ENCODE data around the gene FSHR.

FSHR gene

GRCh38 chr2:49111456-49111855, 42.9 kb downstream of the FSHR start:
- DNase-seq = no peak

- DNase-seq = no peak
These were observed 43.3 kb downstream of the FSHR start for GRCh38 chr2:49111006-49111405.

DNA sequence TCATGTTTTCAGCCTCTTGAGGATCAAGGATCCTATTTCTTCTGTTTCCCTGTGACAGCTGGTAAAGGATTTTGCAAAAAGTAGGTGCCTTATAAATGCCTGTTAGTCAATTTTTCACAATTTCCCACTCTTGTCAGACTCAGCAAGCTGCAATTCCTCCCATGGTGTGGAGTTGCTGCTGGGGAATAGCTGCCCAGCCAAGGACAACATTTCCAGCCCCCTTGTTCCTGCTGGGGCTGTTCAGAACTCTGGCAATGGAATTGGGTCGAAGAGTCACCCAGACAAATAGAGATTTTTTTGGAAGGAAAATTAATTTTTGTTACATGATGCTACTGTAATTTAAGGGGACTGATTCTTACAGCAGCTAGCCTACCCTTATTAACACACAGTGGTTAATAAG, 43.7 kb downstream of the FSHR start:
- DNase-seq = no peak

DNA sequence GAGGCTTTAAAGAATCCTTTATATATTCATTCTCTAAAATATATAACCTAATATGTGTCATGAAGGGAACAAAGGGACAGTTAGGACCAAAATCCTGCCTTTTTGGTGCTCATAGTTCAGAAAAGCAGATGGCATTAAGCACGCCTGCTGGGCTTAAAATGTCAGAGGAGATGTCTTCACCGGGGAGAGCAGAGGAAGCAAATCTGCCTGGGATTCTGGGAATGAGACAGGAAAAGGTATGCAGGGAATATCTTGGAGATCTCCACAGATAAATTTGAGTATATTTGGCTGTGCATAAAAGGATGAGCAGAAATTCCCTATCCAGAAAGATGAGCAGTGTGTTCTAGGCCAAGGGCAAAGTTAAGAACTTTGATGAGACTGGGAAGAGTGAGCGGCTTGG, 45.5 kb downstream of the FSHR start:
- DNase-seq = no peak

- no peak for DNase-seq
These were observed 45.9 kb downstream of the FSHR start for GRCh38 chr2:49108436-49108835.

GRCh38 chr2:49105506-49105905, 48.8 kb downstream of the FSHR start:
- no peak for DNase-seq

- DNase-seq = no peak
These were observed 52.2 kb downstream of the FSHR start for GRCh38 chr2:49102146-49102545.

DNA sequence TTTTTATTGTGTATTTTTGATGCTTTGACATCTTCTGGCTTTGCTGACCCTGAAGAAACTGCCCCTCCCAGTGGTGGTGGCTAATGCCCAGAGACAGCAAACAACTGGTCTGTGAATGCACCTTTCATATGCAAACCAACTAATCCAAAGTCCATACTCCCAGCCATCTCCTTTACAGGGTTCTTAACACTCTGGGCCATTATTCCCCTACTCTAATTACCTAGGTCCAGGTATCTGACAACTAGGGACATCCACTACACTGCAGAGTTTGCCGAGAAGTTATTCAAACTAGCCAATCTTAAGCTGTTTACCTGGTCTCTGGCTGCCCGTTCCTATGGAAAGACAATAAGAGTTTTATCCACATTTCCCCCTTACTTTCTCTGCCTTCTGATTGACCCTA, 73.6 kb downstream of the FSHR start:
- DNase-seq = no peak

GRCh38 chr2:49070716-49071115, 83.6 kb downstream of the FSHR start:
- DNase-seq = no peak

DNA sequence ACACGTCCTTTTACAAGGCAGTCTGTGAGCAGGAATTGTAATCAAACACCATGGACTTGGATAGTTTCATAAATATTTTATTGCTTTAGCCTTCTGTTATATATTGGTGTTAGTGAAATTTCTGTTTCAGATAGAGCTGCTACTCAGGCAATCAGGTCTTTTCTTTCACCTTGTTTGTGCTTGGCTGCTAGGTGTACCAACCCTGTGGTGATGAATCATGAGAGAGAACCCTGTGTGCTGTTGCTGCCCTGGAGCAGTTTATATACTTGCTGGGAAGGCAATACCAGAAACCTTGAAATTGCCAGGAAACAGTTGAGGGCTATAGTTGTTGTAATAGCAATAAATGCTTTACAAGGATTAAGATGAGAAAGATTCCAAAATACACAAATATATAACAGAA, 84.5 kb downstream of the FSHR start:
- no peak for DNase-seq

DNA sequence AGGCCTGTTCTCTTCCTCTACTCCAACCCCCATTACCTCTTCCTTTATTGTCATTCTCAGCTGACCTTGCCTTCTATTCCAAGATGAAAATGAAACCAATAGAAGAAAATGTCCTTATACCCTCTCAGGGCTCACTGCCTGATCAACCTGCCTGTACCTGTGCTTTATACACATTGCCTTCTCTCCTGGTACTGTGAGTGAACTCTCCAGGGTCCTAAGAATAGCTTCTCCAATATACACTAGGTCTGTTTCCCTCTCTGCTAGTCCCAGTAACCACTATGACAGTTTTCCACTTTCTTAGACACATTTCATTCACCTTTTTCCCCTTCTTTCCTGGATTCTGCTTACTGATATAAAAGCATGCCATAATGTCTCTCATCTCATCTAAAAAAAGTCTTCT, 85.7 kb downstream of the FSHR start:
- no peak for DNase-seq

GRCh38 chr2:49067971-49068370, 86.3 kb downstream of the FSHR start:
- no peak for DNase-seq

- no peak for DNase-seq
These were observed 101.2 kb downstream of the FSHR start for GRCh38 chr2:49053156-49053555.

DNA sequence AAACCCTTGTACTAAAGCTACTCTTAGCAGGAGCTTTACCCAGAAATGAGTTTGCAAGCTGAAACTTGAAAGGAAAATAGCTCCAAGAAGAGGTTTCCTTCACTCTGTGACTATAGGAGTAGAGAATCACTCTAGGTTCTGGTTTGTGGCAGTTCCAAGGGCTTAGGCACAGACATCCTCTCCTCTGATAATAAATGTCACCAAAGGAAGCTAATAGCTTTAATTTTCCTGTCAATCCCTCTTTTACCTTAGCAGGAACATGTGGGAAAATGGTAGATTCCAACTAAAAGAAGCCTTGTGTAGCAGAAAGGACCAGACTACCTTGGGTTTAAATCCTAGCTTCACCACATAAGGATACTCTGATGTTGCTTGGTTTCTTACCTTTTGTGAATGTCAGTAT, 104.0 kb downstream of the FSHR start:
- DNase-seq = no peak

- no peak for DNase-seq
These were observed 105.2 kb downstream of the FSHR start for GRCh38 chr2:49049161-49049560.

DNA sequence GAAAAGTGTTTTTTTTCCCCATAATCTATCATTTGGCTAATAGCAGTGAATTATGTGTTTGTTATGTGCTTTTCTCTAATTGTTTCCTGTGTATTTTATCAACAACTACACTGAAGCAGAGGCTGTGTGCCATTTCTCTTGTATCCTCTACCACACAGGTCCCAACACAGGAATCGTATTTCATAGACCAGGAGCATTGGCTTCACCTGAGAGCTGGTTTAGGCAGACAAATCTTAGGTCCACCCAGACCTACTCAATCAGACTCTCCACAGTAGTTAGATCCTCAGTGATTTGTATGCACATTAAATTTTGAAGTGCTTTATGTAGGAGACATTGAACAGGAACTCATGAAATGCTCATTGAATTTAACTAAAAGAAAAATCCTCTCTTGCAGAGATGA, 109.2 kb downstream of the FSHR start:
- no peak for DNase-seq

- DNase-seq = no peak
These were observed 109.8 kb downstream of the FSHR start for GRCh38 chr2:49044350-49045079.

- DNase-seq = no peak
These were observed 110.8 kb downstream of the FSHR start for GRCh38 chr2:49043405-49043982.

- DNase-seq = no peak
These were observed 111.8 kb downstream of the FSHR start for GRCh38 chr2:49042488-49042887.

- DNase-seq = no peak
These were observed 113.3 kb downstream of the FSHR start for GRCh38 chr2:49041061-49041460.

DNA sequence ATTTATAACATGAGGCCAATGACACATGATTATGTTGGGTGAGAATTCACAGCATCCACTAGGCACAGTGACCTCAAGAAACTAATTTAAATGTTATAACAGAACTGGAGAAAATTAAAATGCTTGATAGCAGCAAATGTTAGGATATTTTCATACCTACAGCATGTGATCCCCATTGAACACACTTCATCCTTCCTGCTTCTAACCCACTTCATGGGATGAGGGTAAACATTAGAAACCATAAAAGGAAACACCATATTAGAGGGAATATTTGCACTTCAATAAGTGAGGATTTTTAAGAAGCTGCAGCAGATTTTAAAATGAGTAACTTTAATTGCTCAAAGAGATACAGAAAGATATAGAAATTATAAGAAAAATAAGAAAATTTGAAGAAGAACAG, 117.1 kb downstream of the FSHR start:
- DNase-seq = no peak

- no peak for DNase-seq
These were observed 118.8 kb downstream of the FSHR start for GRCh38 chr2:49035481-49035880.

- DNase-seq = no peak
These were observed 120.7 kb downstream of the FSHR start for GRCh38 chr2:49033394-49034185.

GRCh38 chr2:49032936-49033335, 121.4 kb downstream of the FSHR start:
- no peak for DNase-seq
